ENCODE measurements around the gene EFL1.
"Not testable (repeated sequence)": the region's sequence is repeated elsewhere in the genome, so short reads cannot be mapped to it uniquely, and the experiment has no call there.

Gene EFL1

GRCh38 chr15:82275410-82275809 lies 12.9 kb upstream of the EFL1 start:
- no peak for DNase-seq

GRCh38 chr15:82272154-82272553 lies 9.6 kb upstream of the EFL1 start:
- DNase-seq: no peak

DNA sequence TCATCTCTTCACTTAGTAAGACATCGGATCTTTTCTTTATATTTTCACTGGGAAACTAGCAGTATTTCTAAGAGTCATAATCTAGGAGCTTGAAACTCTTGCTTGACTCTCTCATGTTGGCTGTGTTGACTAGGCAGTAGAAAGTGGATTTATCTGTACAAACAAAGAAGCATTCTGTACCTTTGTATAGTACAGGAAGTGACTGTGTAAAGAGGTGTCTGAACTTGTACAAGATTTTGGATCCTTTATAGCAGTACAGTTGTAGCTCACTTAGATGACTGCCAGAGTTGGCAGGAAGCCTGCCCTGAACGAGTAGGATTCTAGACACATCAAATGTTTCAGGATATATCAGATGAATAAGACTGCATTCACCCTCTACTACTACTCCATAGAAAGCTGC lies 5.9 kb upstream of the EFL1 start:
- not testable (repeated sequence) for DNase-seq

GRCh38 chr15:82267137-82267536 lies 4.6 kb upstream of the EFL1 start:
- not testable (repeated sequence) for DNase-seq

DNA sequence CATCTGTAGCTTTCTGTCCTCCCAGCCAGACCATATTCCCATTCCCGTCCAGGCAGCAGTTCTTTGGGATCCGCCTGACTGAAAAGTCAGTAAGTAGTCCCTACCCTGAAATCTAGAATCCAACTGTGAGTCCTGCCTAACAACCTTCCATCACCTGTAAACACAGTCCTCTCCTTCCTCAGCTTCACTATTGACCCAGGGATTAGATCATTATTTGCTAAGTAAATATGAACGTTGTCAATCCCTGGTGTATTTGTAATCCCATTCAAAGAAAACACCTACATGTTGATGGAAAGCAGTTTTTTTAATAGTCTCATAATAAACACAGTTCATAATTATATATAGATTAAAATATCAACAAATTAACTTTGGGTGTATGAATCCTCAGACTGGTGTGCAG lies 816 bp upstream of the EFL1 start:
- DNase-seq: no peak

GRCh38 chr15:82261566-82262421 lies 740 bp downstream of the EFL1 start:
- not testable (repeated sequence) for DNase-seq

GRCh38 chr15:82248261-82248660 lies 14.3 kb downstream of the EFL1 start:
- DNase-seq: not testable (repeated sequence)

GRCh38 chr15:82245956-82246355 lies 16.6 kb downstream of the EFL1 start:
- DNase-seq: not testable (repeated sequence)

- not testable (repeated sequence) for DNase-seq
Measured at GRCh38 chr15:82243644-82244043, 18.9 kb downstream of the EFL1 start.

- DNase-seq: not testable (repeated sequence)
Measured at GRCh38 chr15:82241836-82242499, 20.6 kb downstream of the EFL1 start.

DNA sequence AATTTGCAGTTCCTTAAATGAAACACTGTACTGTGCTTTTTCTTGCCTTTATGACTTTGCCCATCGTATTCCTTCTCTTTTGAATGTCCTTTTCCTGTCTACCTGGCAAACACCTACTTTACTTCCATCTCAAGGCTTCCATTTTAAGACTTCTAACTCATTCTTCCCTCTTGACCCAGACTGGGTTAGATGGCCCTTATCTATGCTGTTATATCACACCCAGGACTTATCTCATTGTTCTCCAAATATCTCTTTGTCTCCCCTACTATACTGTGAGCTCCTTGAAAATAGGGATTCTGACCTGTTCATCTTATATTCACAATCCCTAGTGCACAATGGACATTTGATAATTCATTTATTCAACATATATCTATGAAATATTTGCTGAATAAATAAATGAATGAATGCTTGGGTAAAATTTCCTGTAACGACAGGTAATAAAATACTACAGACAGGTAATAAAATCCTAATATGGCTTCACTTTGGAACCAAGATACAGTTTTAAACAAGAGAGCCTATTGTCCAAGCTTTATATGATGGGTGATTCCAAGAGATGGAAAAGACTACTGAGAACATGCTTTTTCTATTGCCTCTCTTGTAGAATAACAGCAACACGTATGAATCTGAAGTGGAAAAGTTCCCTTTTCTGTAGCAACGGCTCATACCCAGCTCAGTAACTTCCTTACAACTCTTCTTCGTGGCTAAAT lies 22.7 kb downstream of the EFL1 start:
- no peak for DNase-seq

GRCh38 chr15:82237944-82238534 lies 24.5 kb downstream of the EFL1 start:
- not testable (repeated sequence) for DNase-seq

GRCh38 chr15:82231842-82232241 lies 30.7 kb downstream of the EFL1 start:
- DNase-seq: no peak

DNA sequence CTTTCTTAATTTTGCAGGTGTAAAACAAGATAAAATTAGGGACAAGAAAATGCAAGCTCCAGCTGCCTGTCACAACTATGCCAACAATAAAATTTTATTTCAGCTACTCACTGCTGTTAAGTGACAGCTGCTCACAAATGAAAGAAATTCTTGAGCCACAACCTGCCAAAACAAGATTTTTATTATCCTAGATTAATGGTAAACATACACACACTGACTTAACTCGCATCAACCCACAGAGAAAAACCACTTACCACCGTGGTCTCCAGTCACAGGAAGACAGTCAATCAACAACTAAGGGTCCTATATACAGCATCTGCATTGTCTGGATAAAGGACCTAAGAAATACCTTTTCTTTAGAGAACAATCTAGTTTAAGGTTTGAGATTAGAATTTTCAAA lies 31.3 kb downstream of the EFL1 start:
- DNase-seq: no peak

DNA sequence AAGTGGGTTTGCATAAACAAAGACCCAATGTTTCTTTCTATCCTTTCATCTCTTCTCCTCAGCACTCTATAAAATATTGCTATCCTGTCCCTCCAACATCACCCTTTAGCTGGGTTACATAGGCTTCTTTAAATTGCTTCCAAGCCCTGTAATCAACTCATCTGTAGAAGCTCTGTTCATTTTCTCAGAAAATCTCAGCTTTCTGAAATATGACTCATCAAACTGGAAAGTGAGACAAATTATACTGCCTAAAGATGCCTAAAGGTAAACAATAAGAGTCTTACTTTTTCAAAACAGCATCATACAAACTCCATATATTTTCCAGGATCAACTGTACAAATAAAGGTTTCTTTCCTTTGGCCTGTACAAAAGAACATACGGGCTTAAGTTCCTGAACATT lies 33.8 kb downstream of the EFL1 start:
- no peak for DNase-seq

DNA sequence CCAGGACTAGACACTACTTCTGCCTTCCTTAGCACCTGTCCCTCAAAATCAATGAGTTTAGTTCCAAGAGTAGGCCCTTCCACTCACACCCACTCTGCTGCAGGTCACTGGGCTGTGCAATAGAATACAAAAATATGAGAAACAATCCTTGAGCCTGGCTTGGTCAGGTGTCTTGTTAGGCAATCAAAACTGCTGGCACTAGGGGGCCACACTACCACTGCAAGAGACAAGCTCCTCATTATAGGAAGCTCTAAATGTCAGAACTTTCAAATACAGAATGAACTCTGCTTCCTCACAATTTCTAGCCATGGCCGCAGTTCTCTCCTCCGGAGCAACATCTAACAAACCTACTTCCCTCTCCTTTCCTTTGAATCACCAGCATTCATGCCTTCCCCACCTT lies 41.0 kb downstream of the EFL1 start:
- DNase-seq: peak; percentile 5

DNA sequence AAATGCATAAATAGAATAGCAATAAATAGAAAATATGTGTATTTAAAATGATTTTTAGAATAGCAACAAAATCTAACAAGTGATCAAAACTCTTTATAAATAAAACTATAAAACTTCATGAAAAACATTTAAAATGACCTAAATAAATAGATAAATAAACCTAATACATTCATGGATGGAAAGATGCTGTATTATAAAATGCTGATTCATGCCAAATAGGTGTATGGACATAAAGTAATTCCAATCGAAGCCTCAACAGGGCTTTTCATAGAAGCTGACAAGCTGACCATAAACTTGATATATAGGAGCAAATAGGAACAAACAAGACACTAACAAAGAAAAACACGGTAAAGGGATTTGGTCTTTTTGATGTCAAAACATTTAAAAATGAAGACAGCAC lies 46.4 kb downstream of the EFL1 start:
- DNase-seq: not testable (repeated sequence)

GRCh38 chr15:82212201-82212600 lies 50.3 kb downstream of the EFL1 start:
- DNase-seq: not testable (repeated sequence)

GRCh38 chr15:82210066-82210597 lies 52.4 kb downstream of the EFL1 start:
- not testable (repeated sequence) for DNase-seq

DNA sequence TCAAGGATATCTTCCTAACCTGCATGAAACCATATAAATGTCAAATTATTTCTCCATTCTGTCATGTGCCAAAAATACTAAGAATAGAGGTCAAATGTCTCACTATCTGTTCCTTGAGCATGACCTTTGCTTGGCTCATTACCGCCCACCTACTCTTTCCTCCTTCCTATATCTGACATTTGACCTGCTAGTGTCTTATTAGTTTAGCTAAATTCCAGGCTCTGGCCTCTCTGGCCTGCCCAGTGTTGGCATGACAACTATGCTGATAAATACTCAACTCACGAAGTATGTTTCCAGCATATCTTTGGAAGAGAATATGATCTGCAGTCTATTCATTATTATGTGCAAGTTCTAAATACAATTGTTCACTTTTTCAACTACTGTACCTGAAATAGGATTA lies 58.0 kb downstream of the EFL1 start:
- DNase-seq: not testable (repeated sequence)

GRCh38 chr15:82197733-82198594 lies 64.6 kb downstream of the EFL1 start:
- peak; percentile 51 for DNase-seq

DNA sequence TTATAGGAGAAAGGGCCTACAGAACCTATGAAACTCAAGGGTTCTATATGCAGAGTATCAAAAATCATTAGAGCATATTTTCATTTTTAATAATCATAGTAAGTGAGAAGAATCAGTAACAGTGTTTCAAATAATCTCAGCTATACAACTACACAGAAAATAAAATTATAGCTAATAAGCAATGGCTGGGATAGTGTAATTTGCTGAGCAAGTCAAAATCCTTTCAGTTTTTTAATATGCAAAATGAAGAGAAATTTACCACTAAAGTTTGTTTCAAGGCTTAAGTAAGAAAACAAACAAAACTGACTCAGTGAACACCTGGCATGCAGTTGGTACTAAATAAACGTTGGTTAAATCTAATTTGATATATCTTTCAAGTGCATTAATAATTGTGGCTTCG lies 66.2 kb downstream of the EFL1 start:
- no peak for DNase-seq
